LNCAP (cell line): ENCODE measurements around the gene MEN1.

ENCODE experiments used
- TF ChIP-seq, protein P1 (sequence below): fragments of 450-650 bp; IDR thresholded peaks from 2 replicates; pipeline ENCODE4 v1.5.1; 2017; ENCODE audit warnings: mild to moderate bottlenecking

Gene MEN1

DNA sequence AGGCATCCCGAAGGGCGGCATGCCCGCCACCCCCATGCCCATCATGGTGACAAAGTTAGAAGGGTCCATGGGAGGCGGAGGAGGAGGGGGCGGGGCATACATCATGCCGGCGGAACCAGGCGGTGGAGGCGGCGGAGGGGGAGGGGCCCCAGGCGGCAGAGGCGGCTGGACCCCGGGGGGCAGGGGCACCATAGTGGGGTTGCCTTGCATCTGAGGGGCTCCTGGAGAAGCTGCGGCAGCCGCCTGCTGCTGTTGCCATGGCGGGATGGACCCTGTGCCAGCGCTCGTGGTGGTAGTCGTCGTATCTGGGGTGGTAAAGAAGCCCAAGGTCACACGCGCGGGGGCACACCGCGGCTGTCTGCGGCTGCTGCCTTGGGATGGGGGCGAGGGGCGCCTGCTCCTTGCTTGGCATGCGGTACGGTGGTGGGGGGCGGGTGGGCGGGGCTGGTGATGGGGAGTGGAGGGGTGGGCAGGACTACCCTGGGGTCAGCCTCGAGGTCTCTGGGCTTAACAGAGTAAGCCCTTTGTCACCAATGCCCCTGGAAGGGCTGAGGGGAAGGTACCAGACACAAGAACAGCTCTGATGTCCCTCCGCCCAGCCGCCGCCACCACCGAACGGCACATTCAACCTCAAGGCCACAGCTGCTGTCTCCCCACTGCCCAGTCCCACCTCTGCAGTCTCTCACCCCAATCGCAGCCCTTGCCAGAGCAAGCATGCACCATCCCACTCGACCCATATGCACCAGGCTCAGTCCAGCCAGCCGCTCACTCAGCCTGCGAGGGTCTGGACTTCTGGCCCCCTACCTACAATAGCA is 44.3 kb downstream of the MEN1 start:
- TF ChIP-seq, protein P1, sequence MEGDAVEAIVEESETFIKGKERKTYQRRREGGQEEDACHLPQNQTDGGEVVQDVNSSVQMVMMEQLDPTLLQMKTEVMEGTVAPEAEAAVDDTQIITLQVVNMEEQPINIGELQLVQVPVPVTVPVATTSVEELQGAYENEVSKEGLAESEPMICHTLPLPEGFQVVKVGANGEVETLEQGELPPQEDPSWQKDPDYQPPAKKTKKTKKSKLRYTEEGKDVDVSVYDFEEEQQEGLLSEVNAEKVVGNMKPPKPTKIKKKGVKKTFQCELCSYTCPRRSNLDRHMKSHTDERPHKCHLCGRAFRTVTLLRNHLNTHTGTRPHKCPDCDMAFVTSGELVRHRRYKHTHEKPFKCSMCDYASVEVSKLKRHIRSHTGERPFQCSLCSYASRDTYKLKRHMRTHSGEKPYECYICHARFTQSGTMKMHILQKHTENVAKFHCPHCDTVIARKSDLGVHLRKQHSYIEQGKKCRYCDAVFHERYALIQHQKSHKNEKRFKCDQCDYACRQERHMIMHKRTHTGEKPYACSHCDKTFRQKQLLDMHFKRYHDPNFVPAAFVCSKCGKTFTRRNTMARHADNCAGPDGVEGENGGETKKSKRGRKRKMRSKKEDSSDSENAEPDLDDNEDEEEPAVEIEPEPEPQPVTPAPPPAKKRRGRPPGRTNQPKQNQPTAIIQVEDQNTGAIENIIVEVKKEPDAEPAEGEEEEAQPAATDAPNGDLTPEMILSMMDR: no peak

DNA sequence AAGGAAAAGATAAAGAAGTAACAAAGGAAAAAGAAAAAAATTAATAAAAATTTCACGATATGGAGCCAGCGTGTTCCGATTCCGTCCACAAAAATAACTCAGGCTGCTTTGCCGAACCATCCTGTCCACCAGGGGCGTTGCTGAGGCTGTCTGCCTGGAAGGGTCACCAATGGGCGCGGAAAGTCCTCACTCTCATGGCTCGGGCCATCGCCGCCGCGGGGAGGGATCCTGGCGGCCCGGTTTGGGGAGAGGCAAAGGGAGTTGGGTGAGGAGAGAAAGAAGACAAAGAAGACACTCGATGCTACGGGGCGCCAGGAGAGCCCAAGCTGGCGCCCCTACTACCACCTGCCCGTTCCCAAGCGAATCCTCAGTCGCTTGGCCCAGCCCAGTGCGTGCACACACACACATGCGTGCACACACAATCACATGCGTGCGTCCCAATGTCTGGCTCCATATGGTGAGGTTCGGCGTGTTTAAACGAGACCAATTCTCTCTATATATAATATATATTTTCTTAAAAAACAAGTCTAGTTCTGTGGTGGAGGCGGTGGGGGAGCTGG is 45.0 kb downstream of the MEN1 start:
- TF ChIP-seq, protein P1: peak; percentile 30

DNA sequence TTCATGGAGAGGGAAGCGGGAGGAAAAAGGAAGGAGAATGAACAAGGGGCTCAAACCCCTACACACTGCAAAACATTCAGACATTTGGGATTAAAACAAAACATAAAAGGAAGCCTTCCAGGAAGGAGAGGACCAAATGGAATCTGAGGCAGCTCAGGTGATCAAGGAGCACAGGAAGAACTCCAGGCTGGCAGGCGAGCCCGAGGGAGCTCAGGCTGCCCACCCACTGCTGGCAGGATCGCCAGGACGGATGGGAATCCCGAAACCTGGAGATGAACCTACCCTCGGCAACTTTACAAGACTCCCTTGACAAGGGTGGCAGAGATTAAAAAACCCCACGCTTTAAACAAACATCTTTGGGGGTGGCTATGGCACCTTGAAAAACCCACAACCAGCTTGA is 45.6 kb downstream of the MEN1 start:
- TF ChIP-seq, protein P1: no peak

DNA sequence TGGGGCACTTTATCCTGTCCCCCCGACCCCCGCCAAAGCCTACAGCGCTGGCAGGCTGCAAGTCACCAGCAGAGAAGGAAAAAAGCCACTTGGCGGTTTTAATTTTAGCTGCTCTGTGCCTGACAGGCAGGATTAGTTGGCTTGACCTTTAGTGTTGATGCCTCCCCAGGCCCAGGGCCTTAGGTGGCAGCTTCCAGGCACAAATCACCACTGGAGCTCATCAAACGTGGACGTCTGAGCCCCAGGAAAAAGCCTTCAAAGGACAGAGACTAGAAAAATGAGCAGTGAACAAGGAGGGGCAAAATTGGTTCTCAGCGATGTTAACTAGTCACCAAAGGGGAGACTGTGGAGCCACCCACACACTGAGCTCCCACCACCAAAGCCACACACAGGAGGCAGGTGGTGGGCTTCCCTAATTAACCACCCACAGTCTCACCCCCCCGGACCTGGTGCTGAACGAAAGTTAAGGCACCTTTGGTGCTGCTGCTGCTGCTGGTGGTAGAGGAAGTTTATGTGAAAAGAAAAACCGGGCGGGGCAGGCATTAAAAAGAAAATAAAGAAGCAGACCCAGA is 46.2 kb downstream of the MEN1 start:
- TF ChIP-seq, protein P1: no peak

DNA sequence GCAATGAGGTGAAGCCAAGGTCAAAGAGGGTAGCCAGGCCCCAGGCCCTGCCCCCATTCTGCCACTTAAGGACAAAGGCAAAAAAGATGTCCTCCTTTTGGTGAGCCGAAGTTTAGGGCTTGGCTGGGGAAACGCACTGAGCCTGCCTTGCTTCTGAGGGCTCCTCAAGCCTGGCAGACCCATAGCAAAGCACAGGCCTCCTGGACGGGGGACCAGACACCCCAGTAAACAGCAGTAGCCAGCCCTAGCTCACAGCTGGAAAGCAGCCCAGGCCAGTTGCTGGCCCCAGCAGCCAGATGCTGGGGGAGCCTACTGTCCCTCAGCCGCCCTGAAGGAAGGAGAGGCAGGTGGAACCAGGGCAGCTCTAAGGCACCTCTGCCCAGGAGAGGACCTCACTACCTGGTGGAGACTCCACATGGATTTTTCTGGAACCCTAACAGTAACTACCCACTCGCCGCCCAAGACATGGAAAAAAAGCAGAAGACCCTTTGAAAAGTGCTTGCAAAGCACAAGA is 46.8 kb downstream of the MEN1 start:
- TF ChIP-seq, protein P1: no peak

DNA sequence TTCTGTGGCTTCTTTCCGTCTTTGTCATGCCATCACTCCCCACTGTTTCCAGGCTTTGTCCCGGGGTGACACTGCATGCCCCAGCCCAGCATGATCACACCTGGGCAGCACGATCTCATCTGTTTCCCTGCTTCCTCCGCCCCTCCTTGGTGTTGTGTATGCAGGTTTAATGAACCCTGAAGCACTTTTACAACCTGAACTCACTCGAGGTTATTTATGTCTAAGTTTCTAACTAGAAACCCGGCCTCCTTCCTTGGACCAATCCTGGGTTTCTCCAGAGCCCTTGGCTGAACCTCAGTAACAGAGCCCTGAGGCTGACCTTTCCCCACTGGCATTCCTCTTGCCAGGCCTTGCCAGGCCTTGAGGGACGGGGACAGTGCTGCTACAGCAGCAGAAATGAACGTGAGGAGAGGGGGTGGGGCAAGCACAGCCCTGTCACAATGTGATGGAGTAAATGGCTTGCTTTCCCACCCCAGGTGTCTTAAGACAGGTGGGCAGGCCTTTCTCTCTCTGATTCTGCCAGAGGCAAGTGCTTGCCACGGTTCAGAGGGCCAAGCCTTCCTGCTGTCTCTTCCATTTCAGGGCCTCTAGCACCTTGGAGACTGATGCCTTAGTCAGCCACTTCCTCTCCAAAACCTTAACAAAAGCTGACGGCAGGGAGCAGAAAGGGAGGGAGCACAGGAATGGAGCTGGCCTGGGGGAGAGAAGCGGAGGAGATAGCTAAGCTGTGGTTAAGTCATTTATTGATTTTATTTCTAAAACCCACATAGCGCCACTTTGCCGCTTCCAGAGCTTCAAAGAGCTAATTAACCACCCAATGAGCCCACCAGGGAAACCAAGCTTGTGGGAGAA is 47.5 kb downstream of the MEN1 start:
- TF ChIP-seq, protein P1: no peak

DNA sequence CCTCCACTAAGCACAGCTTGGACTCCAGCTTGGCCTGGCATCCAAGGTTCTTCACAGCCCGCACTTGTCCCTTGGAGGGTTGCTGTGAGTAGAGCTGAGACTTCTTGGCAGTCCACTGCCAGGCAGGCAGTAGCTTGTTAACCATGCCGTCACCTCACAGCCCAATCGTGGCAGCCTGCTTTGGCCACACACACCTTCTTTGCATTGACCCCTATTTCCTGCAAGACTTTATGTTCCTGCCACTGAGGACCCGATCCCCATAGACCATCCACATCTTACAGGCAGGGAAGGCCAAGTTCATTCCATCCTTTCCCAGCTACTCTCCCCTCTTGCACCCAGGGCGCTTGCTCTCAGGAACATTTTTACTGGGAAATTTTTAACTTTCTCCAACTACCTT is 48.1 kb downstream of the MEN1 start:
- TF ChIP-seq, protein P1: no peak
